IMR-90 (cell line): ENCODE data around the gene ACTMAP. TPM values are rescaled to one million over a fixed set of nuclear protein-coding genes. Genes with fewer than 3 reads are reported as not detected.

Source experiments
- ATAC-seq: fragments of 200-7000 bp; cut with Tn5 transposase; 2 replicates; pipeline ENCODE4 v1.9.1; 2020; ENCODE audit warnings: low read depth, mild to moderate bottlenecking, moderate library complexity
- BruUV-seq: library from RNA; stranded (reverse); fragments of 400-500 nt; replicated peaks from 2 replicates; lab custom pipeline; 2021; lab: Mats Ljungman, UMichigan
- CTCF ChIA-PET: fragments of 300-600 bp; formaldehyde crosslinking; extraction: SDS; loops from one replicate; lab custom pipeline; 2021; ENCODE audit warnings: antibody characterized with exemption; lab: Yijun Ruan, JAX
- POLR2A ChIA-PET: fragments of 300-600 bp; sonication (Branson Sonifier 250); formaldehyde crosslinking; loops from one replicate; lab custom pipeline; 2022; ENCODE audit warnings: antibody characterized with exemption; ENCODE audit not compliant: unreplicated experiment; lab: Charles Lee
- DNase-seq: peaks from one replicate; pipeline ENCODE4 v3.0.0; 2013
- H2AFZ ChIP-seq: replicated peaks from 2 replicates; pipeline ENCODE3; 2013; ENCODE audit warnings: low read length, mild to moderate bottlenecking; ENCODE audit not compliant: poor library complexity
- H2AK5ac ChIP-seq: 2 replicates; pipeline ENCODE4 v1.6.1; 2013; ENCODE audit warnings: low read depth, low read length, inconsistent platforms
- H2AK9ac ChIP-seq: replicated peaks from 2 replicates; pipeline ENCODE3; 2013; ENCODE audit warnings: mild to moderate bottlenecking, low read depth, low read length, moderate library complexity; ENCODE audit not compliant: poor library complexity
- H2BK120ac ChIP-seq: 2 replicates; pipeline ENCODE4 v1.6.1; 2013; ENCODE audit warnings: low read depth, low read length, inconsistent platforms
- H2BK15ac ChIP-seq: 3 replicates; pipeline ENCODE4 v1.6.1; 2013; ENCODE audit warnings: low read depth, low read length, inconsistent platforms
- H2BK20ac ChIP-seq: 2 replicates; pipeline ENCODE4 v1.6.1; 2013; ENCODE audit warnings: low read depth, mild to moderate bottlenecking, inconsistent platforms, low read length, moderate library complexity
- H2BK5ac ChIP-seq: 2 replicates; pipeline ENCODE4 v1.6.1; 2013; ENCODE audit warnings: mild to moderate bottlenecking, low read depth, low read length, inconsistent platforms; ENCODE audit not compliant: poor library complexity, severe bottlenecking
- H3K14ac ChIP-seq: replicated peaks from 2 replicates; pipeline ENCODE4 v1.6.1; 2013; ENCODE audit warnings: low read depth, low read length, inconsistent platforms
- H3K18ac ChIP-seq: 2 replicates; pipeline ENCODE4 v1.6.1; 2013; ENCODE audit warnings: low read depth, low read length, control low read depth
- H3K23ac ChIP-seq: 2 replicates; pipeline ENCODE4 v1.6.1; 2013; ENCODE audit warnings: low read depth, low read length, inconsistent platforms
- H3K27ac ChIP-seq: 2 replicates; pipeline ENCODE4 v1.5.1; 2013; ENCODE audit warnings: mild to moderate bottlenecking, control low read depth, low read length; ENCODE audit not compliant: insufficient read depth
- H3K27me3 ChIP-seq: 2 replicates; pipeline ENCODE4 v1.6.1; 2013; ENCODE audit warnings: low read length; ENCODE audit not compliant: control insufficient read depth, insufficient read depth
- H3K36me3 ChIP-seq: 2 replicates; pipeline ENCODE4 v1.6.1; 2013; ENCODE audit warnings: low read length, mixed read lengths; ENCODE audit not compliant: control insufficient read depth, insufficient read depth
- H3K4ac ChIP-seq: 2 replicates; pipeline ENCODE4 v1.6.1; 2013; ENCODE audit warnings: low read depth, low read length, inconsistent platforms
- H3K4me1 ChIP-seq: 2 replicates; pipeline ENCODE4 v1.6.1; 2013; ENCODE audit warnings: low read length, mixed read lengths; ENCODE audit not compliant: control insufficient read depth, insufficient read depth
- H3K4me2 ChIP-seq: 2 replicates; pipeline ENCODE4 v1.6.1; 2013; ENCODE audit warnings: low read depth, mild to moderate bottlenecking, control low read depth, low read length, moderate library complexity
- H3K4me3 ChIP-seq: 2 replicates; pipeline ENCODE4 v1.5.1; 2013; ENCODE audit warnings: low read depth, mild to moderate bottlenecking, control low read depth, low read length, moderate library complexity; ENCODE audit not compliant: insufficient read depth
- H3K56ac ChIP-seq: 2 replicates; pipeline ENCODE4 v1.6.1; 2013; ENCODE audit warnings: low read length, inconsistent platforms; ENCODE audit not compliant: insufficient read depth; ENCODE audit errors: extremely low read depth
- H3K79me1 ChIP-seq, 2 experiments: 2 replicates each; pipeline ENCODE4 v1.6.1; 2013; ENCODE audit warnings: low read length in 2 of 2, inconsistent platforms in 1 of 2, low read depth in 1 of 2
- H3K9ac ChIP-seq: 2 replicates; pipeline ENCODE4 v1.6.1; 2013; ENCODE audit warnings: low read depth, low read length, control low read depth
- H3K9me1 ChIP-seq: 2 replicates; pipeline ENCODE4 v1.6.1; 2013; ENCODE audit warnings: low read length, inconsistent platforms; ENCODE audit not compliant: insufficient read depth
- H3K9me3 ChIP-seq: 2 replicates; pipeline ENCODE4 v1.6.1; 2013; ENCODE audit warnings: low read length; ENCODE audit not compliant: control insufficient read depth, insufficient read depth
- H4K20me1 ChIP-seq: 2 replicates; pipeline ENCODE4 v1.6.1; 2013; ENCODE audit warnings: low read length, inconsistent platforms; ENCODE audit not compliant: insufficient read depth
- H4K5ac ChIP-seq: 2 replicates; pipeline ENCODE4 v1.6.1; 2013; ENCODE audit warnings: mild to moderate bottlenecking, low read depth, low read length, control low read depth
- H4K8ac ChIP-seq, 2 experiments: 2 replicates each; pipeline ENCODE4 v1.6.1; 2013; ENCODE audit warnings: low read depth in 2 of 2, low read length in 2 of 2, control low read depth in 1 of 2, inconsistent platforms in 1 of 2
- H4K91ac ChIP-seq: 2 replicates; pipeline ENCODE4 v1.6.1; 2013; ENCODE audit warnings: low read depth, low read length, inconsistent platforms; ENCODE audit not compliant: insufficient read depth
- BHLHE40 ChIP-seq: fragments of 150-350 bp; IDR thresholded peaks from 2 replicates; pipeline ENCODE4 v1.6.1; 2016; ENCODE audit warnings: mild to moderate bottlenecking, low read depth, low read length
- CEBPB ChIP-seq: IDR thresholded peaks from 2 replicates; pipeline ENCODE4 v1.6.1; 2012; ENCODE audit warnings: low read depth, low read length, improper control_type of control experiment
- CHD1 ChIP-seq: IDR thresholded peaks from 2 replicates; pipeline ENCODE4 v1.6.1; 2012; ENCODE audit warnings: low read depth, low read length, improper control_type of control experiment
- CTCF ChIP-seq: conservative IDR thresholded peaks from 2 replicates; pipeline ENCODE4 v1.5.1; 2012; ENCODE audit warnings: mild to moderate bottlenecking, low read depth, low read length, improper control_type of control experiment
- ELK1 ChIP-seq: fragments of 150-350 bp; IDR thresholded peaks from 2 replicates; pipeline ENCODE4 v1.6.1; 2016; ENCODE audit warnings: low read depth, mild to moderate bottlenecking, low read length, moderate library complexity, borderline replicate concordance
- FOS ChIP-seq: fragments of 150-350 bp; IDR thresholded peaks from 2 replicates; pipeline ENCODE4 v1.6.1; 2016; ENCODE audit warnings: low read depth, low read length
- MAFK ChIP-seq: IDR thresholded peaks from 2 replicates; pipeline ENCODE4 v1.6.1; 2012; ENCODE audit warnings: low read depth, low read length, improper control_type of control experiment
- MAZ ChIP-seq: IDR thresholded peaks from 2 replicates; pipeline ENCODE4 v1.6.1; 2012; ENCODE audit warnings: low read depth, mild to moderate bottlenecking, low read length, improper control_type of control experiment, moderate library complexity, borderline replicate concordance
- MXI1 ChIP-seq: IDR thresholded peaks from 2 replicates; pipeline ENCODE4 v1.6.1; 2012; ENCODE audit warnings: low read depth, mild to moderate bottlenecking, low read length, moderate library complexity, borderline replicate concordance
- POLR2A ChIP-seq: IDR thresholded peaks from 2 replicates; pipeline ENCODE4 v1.6.1; 2012; ENCODE audit warnings: mild to moderate bottlenecking, low read depth, low read length
- RAD21 ChIP-seq: IDR thresholded peaks from 2 replicates; pipeline ENCODE4 v1.6.1; 2012; ENCODE audit warnings: low read length, improper control_type of control experiment
- RCOR1 ChIP-seq: IDR thresholded peaks from 2 replicates; pipeline ENCODE4 v1.6.1; 2012; ENCODE audit warnings: mild to moderate bottlenecking, low read length, improper control_type of control experiment; ENCODE audit not compliant: insufficient replicate concordance
- RFX5 ChIP-seq: IDR thresholded peaks from 2 replicates; pipeline ENCODE4 v1.8.0; 2012; ENCODE audit warnings: low read depth, mild to moderate bottlenecking, low read length, moderate library complexity
- USF2 ChIP-seq: fragments of 150-350 bp; IDR thresholded peaks from 2 replicates; pipeline ENCODE4 v1.6.1; 2017; ENCODE audit warnings: mild to moderate bottlenecking, antibody characterized with exemption, low read length, low read depth
- WGBS, 2 experiments: methylation state at CpG; one replicate each; pipeline versions ENCODE4 v1.1.5 to v1.1.7; 2013; ENCODE audit warnings: missing lambda C conversion rate in 2 of 2; ENCODE audit not compliant: insufficient read length in 1 of 2; ENCODE audit errors: extremely low coverage in 2 of 2; 5-methylcytosine and 5-hydroxymethylcytosine counted together
- dilution Hi-C: fragments of 300-500 bp; cut with HindIII; formaldehyde crosslinking; loops from one replicate; pipeline ENCODE4 v1.14.3; 2018; ENCODE audit warnings: low sequenced_read_pairs; ENCODE audit not compliant: unreplicated experiment
- in situ Hi-C: fragments of 300-500 bp; cut with MboI; formaldehyde crosslinking; loops from 3 replicates; pipeline ENCODE4 v1.14.3; 2019; ENCODE audit warnings: low sequenced_read_pairs, inconsistent platforms, mixed read lengths
- intact Hi-C: fragments of 100-400 bp; cut with micrococcal nuclease; formaldehyde crosslinking; loops from 2 replicates; pipeline ENCODE4 v1.10.0; 2022
- polyA plus RNA-seq, 3 experiments: library from polyadenylated mRNA; depleted of rRNA; stranded (reverse); fragments of >200 nt; gene quantifications; 2 replicates each; pipeline ENCODE4 v1.2.3, GENCODE V29; 2012; ENCODE audit warnings: low replicate concordance in 1 of 3
- total RNA-seq: library from RNA; depleted of rRNA; stranded (reverse); fragments of >200 nt; gene quantifications from 2 replicates; pipeline ENCODE4 v1.2.3, GENCODE V29; 2012

Gene ACTMAP
- total and polyA plus RNA-seq, 2 of the 4 experiments (the other 2 are of a cell fraction): 0.54 to 5.4 TPM

DNA sequence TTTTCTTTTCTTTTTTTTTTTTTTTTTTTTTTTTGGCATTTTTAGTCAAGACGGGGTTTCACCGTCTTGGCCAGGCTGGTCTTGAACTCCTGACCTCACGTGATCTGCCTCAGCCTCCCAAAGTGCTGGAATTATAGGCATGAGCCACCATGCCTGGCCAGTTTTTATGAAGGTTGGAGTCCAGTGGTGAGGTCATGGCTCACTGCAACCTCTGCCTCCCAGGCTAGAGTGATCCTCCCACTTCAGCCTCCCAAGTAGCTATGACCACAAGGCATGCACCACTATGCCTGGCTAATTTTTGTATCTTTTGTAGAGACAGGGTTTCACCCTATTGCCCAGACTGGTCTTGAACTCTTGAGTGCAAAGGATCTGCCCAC is 5.0 kb upstream of the ACTMAP start:
- Histone ChIP-seq H3K9me3 (no peaks in the 10 kb centered on the region), H3K4me3 (no peak overlapping the region), H3K4me2 (no peak overlapping the region), H3K27ac (no peak overlapping the region), H2AK5ac (no peak overlapping the region), H4K91ac (no peak overlapping the region), H2BK20ac (no peak overlapping the region), H3K9me1 (peaks cover 9% of the 10 kb centered on the region; the same call in 1 of the 2 replicates), H2BK120ac (no peak overlapping the region), H2AFZ (no peak overlapping the region), H3K9ac (no peak overlapping the region), H2AK9ac (no peak overlapping the region), H3K14ac (no peak overlapping the region), H4K20me1 (peaks cover 35% of the 10 kb centered on the region), H3K36me3 (peaks cover 43% of the 10 kb centered on the region), H4K5ac (no peak overlapping the region), H3K4ac (no peak overlapping the region), H4K8ac (no peak overlapping the region), H2BK15ac (no peak overlapping the region), H3K4me1 (peaks cover 2% of the 10 kb centered on the region; the same call in 1 of the 2 replicates), H3K79me1 (peaks cover 24 to 53% of the 10 kb centered on the region in 2 experiments), H3K18ac (no peak overlapping the region), H3K23ac (no peak overlapping the region), H3K56ac (no peak overlapping the region), H2BK5ac (no peak overlapping the region), H3K27me3 (no peaks in the 10 kb centered on the region)
- DNase-seq (no peak), ATAC-seq (no peak)
- dilution Hi-C loops: no loop called here
- intact Hi-C loops: no loop called here
- WGBS, 2 experiments: no CpG with 5 or more reads among the region's 3 CpGs
- in situ Hi-C loops: no loop called here
- ChIA-PET CTCF (no interaction called here), POLR2A (interaction anchor here (0.6 kb wide), 2 partner anchors 44 to 51 kb away, joined by 4 to 6 read pairs; partner anchors contain the start of gene EGLN2)
- TF ChIP-seq MXI1 (no peak), CHD1 (no peak), MAZ (no peak), CEBPB (no peak), CTCF (no peak), RCOR1 (no peak), USF2 (no peak), ELK1 (no peak), MAFK (no peak), RAD21 (no peak), FOS (no peak), POLR2A (no peak), RFX5 (no peak), BHLHE40 (no peak)
- BruUV-seq: no TSS peak
